Activated CD8-positive, alpha-beta T cell treated with anti-CD3 and anti-CD28 coated beads for 36 hours (primary cell): ENCODE results near the gene TENT5C. TPM values are rescaled to one million over a fixed set of nuclear protein-coding genes. Genes with fewer than 3 reads are reported as not detected.

Source experiments
- ATAC-seq: fragments of 200-7000 bp; cut with Tn5 transposase; one replicate; pipeline ENCODE4 v1.10.0; 2021; ENCODE audit warnings: mild to moderate bottlenecking, moderate library complexity
- CTCF ChIA-PET: fragments of 350-600 bp; sonication (Branson Sonifier 250); formaldehyde crosslinking; loops from one replicate; lab custom pipeline; 2021; ENCODE audit warnings: antibody characterized with exemption; lab: Charles Lee
- POLR2A ChIA-PET: fragments of 350-600 bp; sonication (Branson Sonifier 250); formaldehyde crosslinking; loops from one replicate; lab custom pipeline; 2021; ENCODE audit warnings: antibody characterized with exemption; lab: Charles Lee
- DNase-seq: peaks from one replicate; pipeline ENCODE4 v3.0.0-alpha.2; 2020
- H3K27ac Mint-ChIP-seq: one replicate; pipeline ENCODE4 v1.8.0; 2021; ENCODE audit warnings: mild to moderate bottlenecking, mixed read lengths
- H3K27me3 Mint-ChIP-seq: one replicate; pipeline ENCODE4 v1.8.0; 2021; ENCODE audit warnings: mixed read lengths
- H3K36me3 Mint-ChIP-seq: one replicate; pipeline ENCODE4 v1.8.0; 2021; ENCODE audit warnings: low read depth, mixed read lengths
- H3K4me1 Mint-ChIP-seq: one replicate; pipeline ENCODE4 v1.8.0; 2021; ENCODE audit warnings: low read depth, mixed read lengths
- H3K4me3 Mint-ChIP-seq: one replicate; pipeline ENCODE4 v1.8.0; 2021; ENCODE audit warnings: mild to moderate bottlenecking, moderate library complexity, mixed read lengths
- H3K9me3 Mint-ChIP-seq: one replicate; pipeline ENCODE4 v1.8.0; 2021; ENCODE audit warnings: mixed read lengths
- CTCF ChIP-seq: fragments of 200-600 bp; IDR thresholded peaks from one replicate; pipeline ENCODE4 v1.8.0; 2022; ENCODE audit warnings: antibody characterized with exemption, mild to moderate bottlenecking
- intact Hi-C: fragments of 100-400 bp; cut with micrococcal nuclease; formaldehyde crosslinking; loops from one replicate; pipeline ENCODE4 v1.10.0; 2022
- total RNA-seq, 2 experiments: library from RNA; stranded (reverse); gene quantifications; one replicate each; pipeline ENCODE4 v1.2.3, GENCODE V29; 2021

The TENT5C gene
- total RNA-seq, 2 experiments from 2014 or later: 13.1 to 13.6 TPM

GRCh38 chr1:117591252-117591651 lies 14.6 kb upstream of the TENT5C start:
- DNase-seq (no peak), ATAC-seq (no peak)
- Mint-ChIP-seq H3K9me3 (no peaks in the 10 kb centered on the region), H3K27me3 (peaks cover 7% of the 10 kb centered on the region), H3K27ac (no peak overlapping the region), H3K4me1 (no peaks in the 10 kb centered on the region), H3K4me3 (no peak overlapping the region), H3K36me3 (no peaks in the 10 kb centered on the region)
- POLR2A ChIA-PET: no interaction called here
- CTCF ChIA-PET: interaction anchor here (0.9 to 1.8 kb wide), 5 partner anchors 9 to 167 kb away, joined by 3 to 6 read pairs (median 4); no protein-coding TSS in a partner anchor
- TF ChIP-seq CTCF: no peak
- intact Hi-C loops: no loop called here

DNA sequence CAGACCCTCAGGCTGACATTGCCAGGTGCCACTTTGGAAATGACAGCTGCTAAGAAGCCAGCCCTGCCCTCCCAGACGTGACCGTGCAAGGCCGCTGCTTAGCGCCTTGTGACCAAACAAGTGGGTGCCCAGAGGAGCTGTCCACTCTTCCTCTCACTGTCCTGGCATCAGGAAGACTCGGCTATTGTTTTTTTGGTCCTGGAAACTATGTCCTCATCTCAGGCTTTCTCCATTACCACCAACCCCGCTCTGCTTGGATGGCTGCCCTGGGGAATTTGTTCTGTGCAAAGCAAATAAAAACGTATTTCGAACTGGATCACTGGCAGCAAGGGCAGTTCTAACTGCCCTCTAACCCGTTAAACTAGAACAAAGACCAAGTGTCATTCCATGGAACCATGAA lies 13.7 kb upstream of the TENT5C start:
- ATAC-seq (no peak), DNase-seq (no peak)
- Mint-ChIP-seq H3K27ac (no peak overlapping the region), H3K27me3 (peaks cover 7% of the 10 kb centered on the region), H3K9me3 (no peaks in the 10 kb centered on the region), H3K4me3 (no peak overlapping the region), H3K36me3 (no peaks in the 10 kb centered on the region), H3K4me1 (no peaks in the 10 kb centered on the region)
- CTCF ChIA-PET: interaction anchor here (0.8 to 1.8 kb wide), 5 partner anchors 14 to 166 kb away, joined by 3 to 7 read pairs (median 4); no protein-coding TSS in a partner anchor
- TF ChIP-seq CTCF: no peak
- intact Hi-C loops: no loop called here
- POLR2A ChIA-PET: no interaction called here

GRCh38 chr1:117594261-117594990 lies 11.4 kb upstream of the TENT5C start:
- Mint-ChIP-seq H3K9me3 (no peaks in the 10 kb centered on the region), H3K4me3 (no peak overlapping the region), H3K27me3 (peaks cover 5% of the 10 kb centered on the region), H3K4me1 (no peaks in the 10 kb centered on the region), H3K27ac (no peak overlapping the region), H3K36me3 (no peaks in the 10 kb centered on the region)
- no peak for TF ChIP-seq CTCF
- POLR2A ChIA-PET: no interaction called here
- no peak for ATAC-seq
- DNase-seq: no peak
- intact Hi-C loops: no loop called here
- CTCF ChIA-PET: interaction anchor here (0.9 to 1.4 kb wide), 3 partner anchors 76 to 159 kb away, joined by 3 read pairs; no protein-coding TSS in a partner anchor

GRCh38 chr1:117596023-117596720 lies 9.7 kb upstream of the TENT5C start:
- no peak for ATAC-seq
- intact Hi-C loops: no loop called here

More at GRCh38 chr1:117596023-117596720, 9.7 kb upstream of the TENT5C start:
- no peaks in the 10 kb centered on the region for H3K4me1 Mint-ChIP-seq
- peaks cover 5% of the 10 kb centered on the region for H3K27me3 Mint-ChIP-seq
- no peaks in the 10 kb centered on the region for H3K36me3 Mint-ChIP-seq
- ChIA-PET CTCF (interaction anchor here (0.6 kb wide), 1 partner anchor 263 kb away, joined by 3 read pairs; no protein-coding TSS in a partner anchor), POLR2A (interaction anchor here (0.6 to 1.2 kb wide), 2 partner anchors 11 to 60 kb away, joined by 3 to 5 read pairs; no protein-coding TSS in a partner anchor)
- no peak for DNase-seq
- H3K9me3 Mint-ChIP-seq: no peaks in the 10 kb centered on the region
- H3K4me3 Mint-ChIP-seq: no peak overlapping the region
- no peak for TF ChIP-seq CTCF
- H3K27ac Mint-ChIP-seq: no peak overlapping the region
